ENCODE results near the gene ICE2. TPM values are rescaled to one million over a fixed set of nuclear protein-coding genes. Genes with fewer than 3 reads are reported as not detected.
A peak's percentile ranks its signal among the peaks of the same experiment; 100 is the strongest.

Gene ICE2
- total and polyA plus RNA-seq, 4 experiments from 2014 or later, result 46.5 to 68.4 (median 61.2) TPM

DNA sequence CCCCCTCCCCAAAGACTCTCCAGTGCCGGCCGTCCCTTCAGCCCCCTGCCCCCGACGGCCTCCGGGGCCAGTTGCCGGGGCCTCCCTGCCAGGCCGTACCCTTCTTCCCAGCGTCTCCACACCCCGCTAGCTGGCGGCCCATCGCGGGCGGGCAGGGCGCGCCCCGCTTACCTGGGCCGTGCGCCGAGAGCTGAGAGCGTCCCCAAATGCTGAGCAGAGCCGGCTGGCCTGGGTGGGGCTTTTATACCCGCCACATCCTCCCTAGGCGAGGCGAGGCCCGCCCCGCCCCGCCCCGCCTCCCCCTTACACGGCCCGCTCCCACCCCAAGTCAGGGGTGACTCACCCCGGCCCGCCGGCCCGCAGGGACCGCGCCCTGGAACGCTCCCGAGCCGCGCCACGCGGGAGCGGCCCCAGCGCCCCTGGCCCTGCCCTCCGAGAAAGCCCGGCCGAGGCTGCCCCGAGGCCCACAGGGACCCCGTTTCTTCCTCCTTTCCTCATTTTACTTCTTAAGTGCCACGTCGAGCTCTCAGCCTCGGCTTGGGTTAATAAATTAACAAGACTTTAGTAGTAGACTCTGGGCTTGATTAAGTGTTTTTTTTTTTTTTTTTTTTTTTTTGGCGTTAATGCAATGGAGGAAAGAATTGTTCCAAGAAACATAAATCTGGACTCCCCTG, 81.0 kb downstream of the ICE2 start, which contains the start of gene ANXA2:
Gene ANXA2, minus strand, starts transcription at position 215 of the 674 bp plus-strand sequence. CDS start 11,911 bp downstream, outside the sequence.
- intact Hi-C loops (cut with micrococcal nuclease), result loop anchor here (1.0 to 10.0 kb wide), 3 partner anchors 81 to 709 kb away; partner anchors contain the start of genes BNIP2 and ICE2
- Histone ChIP-seq H3K4me1 (ENCODE audit: insufficient read depth, low read length) (peaks cover 60% of the 10 kb centered on the region), H3K4me3 (ENCODE audit: low read length in 2 of 2) (peak within 1 kb of the TSS; percentile 59 to 86), H3K27ac (ENCODE audit: low read depth, low read length) (peak within 1 kb of the TSS; percentile 75), H3K27me3 (ENCODE audit: insufficient read depth, low read length) (no peaks in the 10 kb centered on the region), H3K9me3 (ENCODE audit: control insufficient read depth in 1 of 2, low read length in 2 of 2) (no peaks in the 10 kb centered on the region), H3K36me3 (ENCODE audit: insufficient read depth, low read length) (no peaks in the 10 kb centered on the region)
- CTCF ChIA-PET (ENCODE audit: partially characterized antibody), result interaction anchor here (0.7 to 1.3 kb wide), 4 partner anchors 12 to 141 kb away, joined by 3 to 4 read pairs (median 3); no protein-coding TSS in a partner anchor
- POLR2A ChIA-PET (ENCODE audit: partially characterized antibody), result interaction anchor here (0.6 to 3.7 kb wide), 54 partner anchors 9 to 1097 kb away, joined by 3 to 68 read pairs (median 4); partner anchors contain the start of genes BNIP2, GTF2A2 and ICE2
- peak; percentile 82 to 91 (median 83) for DNase-seq
- Mint-ChIP-seq H3K27ac (peak within 1 kb of the TSS; percentile 96 to 100 (median 98)), H3K4me3 (peak within 1 kb of the TSS; percentile 92 to 98 (median 94)), H3K4me1 (peaks cover 27 to 64% (median 49%) of the 10 kb centered on the region in 4 donors), H3K27me3 (peaks cover 0 to 7% of the 10 kb centered on the region in 2 donors), H3K36me3 (peaks cover 13 to 35% of the 10 kb centered on the region in 2 donors), H3K9me3 (peaks cover 0 to 11% (median 2%) of the 10 kb centered on the region in 8 donors)

DNA sequence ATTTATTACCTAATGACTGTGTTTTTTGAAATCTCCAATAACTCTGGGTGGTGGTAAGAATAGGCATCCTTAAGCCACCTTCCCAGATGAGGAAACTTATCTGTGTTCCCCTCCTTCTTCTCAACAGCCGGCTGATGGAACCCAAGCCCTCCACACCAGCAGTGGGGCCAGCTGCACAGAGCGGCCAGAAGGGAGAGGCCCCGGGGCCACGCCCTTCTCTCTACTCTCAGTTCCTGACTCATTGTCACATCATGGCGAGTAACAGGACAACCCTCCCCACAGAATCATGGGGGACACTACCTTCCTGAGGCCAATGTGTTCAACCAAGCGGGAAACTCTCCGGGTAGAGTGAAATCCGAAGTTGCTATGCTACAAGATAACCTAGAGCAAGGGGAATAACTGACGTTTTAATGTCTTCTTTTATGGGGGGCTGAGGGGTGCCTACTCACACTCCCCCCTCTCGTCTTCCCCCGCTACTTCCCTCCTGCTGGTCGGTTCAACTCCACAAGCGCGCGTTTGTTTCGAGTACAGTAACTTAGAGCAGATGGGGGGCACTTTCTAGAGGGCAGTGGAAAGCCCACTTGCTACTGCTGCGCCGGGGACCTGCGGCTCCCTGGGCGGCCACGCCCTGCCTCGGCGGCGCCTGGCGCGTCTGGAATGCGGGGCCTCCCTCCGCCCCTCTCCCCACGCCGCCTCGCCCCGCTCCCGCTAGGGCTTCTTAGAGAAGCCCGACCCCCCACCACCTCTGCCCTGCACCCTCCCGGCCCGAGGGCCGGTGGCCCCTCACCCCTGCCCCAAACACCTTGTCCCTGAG, 81.8 kb downstream of the ICE2 start:
- H3K27ac Mint-ChIP-seq, result peak overlapping the region; percentile 91 to 99 (median 96)
- Histone ChIP-seq H3K27ac (ENCODE audit: low read depth, low read length) (peak overlapping the region; percentile 75), H3K4me3 (ENCODE audit: low read length in 2 of 2) (peak overlapping the region; percentile 59 to 86), H3K36me3 (ENCODE audit: insufficient read depth, low read length) (no peaks in the 10 kb centered on the region), H3K4me1 (ENCODE audit: insufficient read depth, low read length) (peaks cover 68% of the 10 kb centered on the region), H3K27me3 (ENCODE audit: insufficient read depth, low read length) (no peaks in the 10 kb centered on the region), H3K9me3 (ENCODE audit: control insufficient read depth in 1 of 2, low read length in 2 of 2) (no peaks in the 10 kb centered on the region)
- intact Hi-C loops (cut with micrococcal nuclease), result loop anchor here (10.0 kb wide), 1 partner anchor 188 kb away; no protein-coding TSS in a partner anchor
- CTCF ChIA-PET (ENCODE audit: partially characterized antibody), result interaction anchor here (1.3 kb wide), 2 partner anchors 34 to 37 kb away, joined by 3 to 4 read pairs; no protein-coding TSS in a partner anchor
- DNase-seq, result peak; percentile 22 to 80 (median 32)
- POLR2A ChIA-PET (ENCODE audit: partially characterized antibody), result interaction anchor here (0.7 to 3.7 kb wide), 24 partner anchors 8 to 740 kb away, joined by 3 to 68 read pairs (median 4); partner anchors contain the start of genes BNIP2, GTF2A2 and ICE2
- peaks cover 0 to 7% of the 10 kb centered on the region in 2 donors for H3K27me3 Mint-ChIP-seq
- H3K36me3 Mint-ChIP-seq, result peaks cover 13 to 37% of the 10 kb centered on the region in 2 donors
- H3K4me3 Mint-ChIP-seq, result peak overlapping the region; percentile 91 to 98 (median 94)
- H3K9me3 Mint-ChIP-seq, result peaks cover 0 to 11% (median 2%) of the 10 kb centered on the region in 8 donors
- H3K4me1 Mint-ChIP-seq, result peaks cover 32 to 69% (median 54%) of the 10 kb centered on the region in 4 donors

DNA sequence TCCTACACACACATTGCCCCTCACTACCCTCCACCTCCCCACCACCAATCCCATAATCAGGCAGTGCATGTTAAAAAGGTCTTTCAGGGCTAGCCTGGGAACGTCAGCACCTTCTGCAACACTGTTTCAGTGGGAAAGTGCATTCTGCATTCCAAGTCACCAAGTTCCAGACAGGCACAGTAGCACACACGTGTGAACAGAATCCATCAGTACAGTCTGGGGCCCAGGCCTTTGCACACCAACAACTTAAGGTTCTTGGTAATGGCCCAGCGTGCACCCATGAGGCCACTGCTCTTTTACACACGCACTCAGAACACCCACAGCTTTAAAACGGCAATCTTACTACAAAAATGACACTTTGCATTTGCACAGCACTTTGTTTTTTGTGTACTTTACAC, 82.4 kb downstream of the ICE2 start:
- Mint-ChIP-seq H3K4me1 (peaks cover 37 to 75% (median 59%) of the 10 kb centered on the region in 4 donors), H3K36me3 (peaks cover 13 to 37% of the 10 kb centered on the region in 2 donors), H3K27ac (peak overlapping the region; percentile 5 to 99 (median 92)), H3K4me3 (peak overlapping the region; percentile 91 to 98 (median 94)), H3K9me3 (peaks cover 0 to 11% (median 2%) of the 10 kb centered on the region in 8 donors), H3K27me3 (peaks cover 0 to 7% of the 10 kb centered on the region in 2 donors)
- DNase-seq, result no peak
- peak overlapping the region; percentile 59 to 86 for H3K4me3 ChIP-seq (ENCODE audit: low read length in 2 of 2)
- no peaks in the 10 kb centered on the region for H3K36me3 ChIP-seq (ENCODE audit: insufficient read depth, low read length)
- peaks cover 74% of the 10 kb centered on the region for H3K4me1 ChIP-seq (ENCODE audit: insufficient read depth, low read length)
- H3K27ac ChIP-seq (ENCODE audit: low read depth, low read length), result peak overlapping the region; percentile 75
- POLR2A ChIA-PET (ENCODE audit: partially characterized antibody), result interaction anchor here (0.8 to 3.7 kb wide), 4 partner anchors 12 to 708 kb away, joined by 3 to 68 read pairs (median 4); no protein-coding TSS in a partner anchor
- no peaks in the 10 kb centered on the region for H3K27me3 ChIP-seq (ENCODE audit: insufficient read depth, low read length)
- CTCF ChIA-PET (ENCODE audit: partially characterized antibody), result no interaction called here
- no peaks in the 10 kb centered on the region for H3K9me3 ChIP-seq (ENCODE audit: control insufficient read depth in 1 of 2, low read length in 2 of 2)
- intact Hi-C loops (cut with micrococcal nuclease), result loop anchor here (10.0 kb wide), 1 partner anchor 188 kb away; no protein-coding TSS in a partner anchor

DNA sequence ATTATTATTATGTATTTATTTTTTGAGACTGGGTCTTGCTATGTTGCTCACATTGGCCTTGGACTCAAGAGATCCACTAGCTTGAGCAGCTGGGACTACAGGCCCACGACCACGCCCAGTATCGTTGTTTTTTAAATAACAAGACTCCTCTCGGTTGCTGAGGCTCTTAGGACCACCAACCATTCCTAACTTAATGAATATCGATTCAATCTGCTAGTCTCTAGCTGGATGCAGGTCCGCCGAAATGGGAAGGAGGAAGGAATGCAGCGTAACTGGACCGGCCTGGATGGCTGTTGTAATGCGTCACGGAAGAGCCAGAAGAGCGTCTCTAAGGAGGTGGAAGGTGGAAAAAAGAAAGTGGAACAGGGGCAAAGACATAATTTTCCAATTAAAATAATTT, 82.8 kb downstream of the ICE2 start:
- no peaks in the 10 kb centered on the region for H3K36me3 ChIP-seq (ENCODE audit: insufficient read depth, low read length)
- Mint-ChIP-seq H3K36me3 (peaks cover 13 to 37% of the 10 kb centered on the region in 2 donors), H3K4me1 (peaks cover 39 to 79% (median 62%) of the 10 kb centered on the region in 4 donors), H3K9me3 (peaks cover 0 to 11% (median 2%) of the 10 kb centered on the region in 8 donors), H3K27me3 (peaks cover 0 to 7% of the 10 kb centered on the region in 2 donors), H3K27ac (peak overlapping the region; percentile 5 to 99 (median 91)), H3K4me3 (peak overlapping the region; percentile 23 to 98 (median 92))
- POLR2A ChIA-PET (ENCODE audit: partially characterized antibody), result interaction anchor here (0.8 to 1.5 kb wide), 4 partner anchors 32 to 708 kb away, joined by 3 to 6 read pairs (median 3); no protein-coding TSS in a partner anchor
- no peaks in the 10 kb centered on the region for H3K9me3 ChIP-seq (ENCODE audit: control insufficient read depth in 1 of 2, low read length in 2 of 2)
- no peak for DNase-seq
- H3K4me3 ChIP-seq (ENCODE audit: low read length in 2 of 2), result peak overlapping the region in 1 of 2 donors; percentile 86
- peak overlapping the region; percentile 75 for H3K27ac ChIP-seq (ENCODE audit: low read depth, low read length)
- intact Hi-C loops (cut with micrococcal nuclease), result loop anchor here (10.0 kb wide), 1 partner anchor 189 kb away; no protein-coding TSS in a partner anchor
- peaks cover 78% of the 10 kb centered on the region for H3K4me1 ChIP-seq (ENCODE audit: insufficient read depth, low read length)
- H3K27me3 ChIP-seq (ENCODE audit: insufficient read depth, low read length), result no peaks in the 10 kb centered on the region
- CTCF ChIA-PET (ENCODE audit: partially characterized antibody), result no interaction called here

DNA sequence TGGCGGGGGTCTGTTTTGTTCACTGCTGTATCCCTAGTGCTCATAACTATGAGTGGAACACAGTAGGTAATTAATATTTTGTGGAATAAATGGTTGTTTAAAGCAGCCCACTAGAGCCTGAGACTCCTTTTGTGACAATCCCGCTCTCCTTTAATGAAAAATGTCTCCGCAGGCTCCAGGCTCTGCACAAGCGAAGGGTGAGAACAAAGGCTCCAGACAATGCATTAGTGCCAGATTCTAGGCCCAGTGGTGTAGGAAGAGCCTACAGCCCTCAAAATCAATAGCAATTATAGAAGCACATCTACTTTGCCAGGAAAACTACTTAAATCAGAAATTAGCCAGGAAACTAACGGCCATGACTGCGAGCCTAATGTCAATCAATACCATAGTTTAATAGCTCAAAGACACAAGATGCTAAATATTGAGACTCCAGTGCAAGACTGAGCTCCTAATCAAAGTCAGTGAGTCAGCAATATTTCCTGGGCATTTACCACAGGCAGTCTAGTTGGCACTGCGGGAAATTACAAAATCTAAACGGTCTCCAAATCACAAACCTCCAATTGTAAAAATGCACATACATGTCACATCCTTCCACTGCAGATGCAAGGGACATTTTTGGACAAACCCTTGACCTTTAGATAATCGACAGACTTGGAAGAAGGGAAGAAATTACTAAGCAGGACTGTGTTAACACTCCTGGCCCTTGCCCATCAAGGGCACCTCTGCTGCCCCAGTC, 83.5 kb downstream of the ICE2 start:
- Mint-ChIP-seq H3K4me1 (peaks cover 44 to 86% (median 68%) of the 10 kb centered on the region in 4 donors), H3K9me3 (peaks cover 0 to 11% (median 2%) of the 10 kb centered on the region in 8 donors), H3K27me3 (peaks cover 0 to 7% of the 10 kb centered on the region in 2 donors), H3K4me3 (peak overlapping the region in 7 of 8 donors; percentile 18 to 55 (median 28)), H3K36me3 (peaks cover 13 to 37% of the 10 kb centered on the region in 2 donors), H3K27ac (peak overlapping the region; percentile 28 to 99 (median 63))
- ChIA-PET CTCF (ENCODE audit: partially characterized antibody) (interaction anchor here (1.9 kb wide), 1 partner anchor 48 kb away, joined by 10 read pairs; no protein-coding TSS in a partner anchor), POLR2A (ENCODE audit: partially characterized antibody) (interaction anchor here (0.7 to 1.5 kb wide), 6 partner anchors 31 to 707 kb away, joined by 3 to 6 read pairs (median 3); no protein-coding TSS in a partner anchor)
- Histone ChIP-seq H3K4me1 (ENCODE audit: insufficient read depth, low read length) (peaks cover 85% of the 10 kb centered on the region), H3K9me3 (ENCODE audit: control insufficient read depth in 1 of 2, low read length in 2 of 2) (no peaks in the 10 kb centered on the region), H3K27ac (ENCODE audit: low read depth, low read length) (no peak overlapping the region), H3K27me3 (ENCODE audit: insufficient read depth, low read length) (no peaks in the 10 kb centered on the region), H3K36me3 (ENCODE audit: insufficient read depth, low read length) (no peaks in the 10 kb centered on the region), H3K4me3 (ENCODE audit: low read length in 2 of 2) (no peak overlapping the region)
- intact Hi-C loops (cut with micrococcal nuclease), result loop anchor here (2.0 to 10.0 kb wide), 2 partner anchors 13 to 189 kb away; no protein-coding TSS in a partner anchor
- DNase-seq, result no peak

DNA sequence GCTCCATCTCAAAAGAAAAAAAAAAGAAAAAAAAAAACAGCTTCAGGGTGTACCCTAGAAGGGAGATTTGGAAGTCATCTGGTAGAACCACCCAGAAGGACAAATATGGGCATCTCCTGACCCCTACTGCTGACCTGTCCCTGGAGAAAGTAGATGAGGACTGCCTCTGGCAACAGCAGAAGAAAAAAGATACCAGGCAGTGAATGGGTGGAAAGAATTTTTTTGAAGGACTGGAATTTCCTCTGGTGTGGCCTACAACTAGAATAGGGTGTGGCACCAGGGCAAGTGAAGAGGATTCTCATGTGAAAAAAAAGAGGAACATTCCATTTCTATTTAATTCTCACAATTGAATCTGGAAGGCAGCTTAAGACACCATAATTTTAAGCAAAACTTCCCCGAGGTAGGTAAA, 84.2 kb downstream of the ICE2 start:
- Mint-ChIP-seq H3K9me3 (peaks cover 0 to 11% (median 2%) of the 10 kb centered on the region in 8 donors), H3K27me3 (peaks cover 0 to 7% of the 10 kb centered on the region in 2 donors), H3K4me3 (peak overlapping the region in 3 of 8 donors; percentile 17 to 40 (median 18)), H3K4me1 (peaks cover 51 to 90% (median 76%) of the 10 kb centered on the region in 4 donors), H3K36me3 (peaks cover 13 to 37% of the 10 kb centered on the region in 2 donors), H3K27ac (peak overlapping the region in 6 of 7 donors; percentile 36 to 90 (median 76))
- intact Hi-C loops (cut with micrococcal nuclease), result loop anchor here (2.0 to 10.0 kb wide), 3 partner anchors 14 to 190 kb away; no protein-coding TSS in a partner anchor
- Histone ChIP-seq H3K9me3 (ENCODE audit: control insufficient read depth in 1 of 2, low read length in 2 of 2) (no peaks in the 10 kb centered on the region), H3K4me3 (ENCODE audit: low read length in 2 of 2) (no peak overlapping the region), H3K27ac (ENCODE audit: low read depth, low read length) (no peak overlapping the region), H3K36me3 (ENCODE audit: insufficient read depth, low read length) (no peaks in the 10 kb centered on the region), H3K4me1 (ENCODE audit: insufficient read depth, low read length) (peaks cover 92% of the 10 kb centered on the region), H3K27me3 (ENCODE audit: insufficient read depth, low read length) (no peaks in the 10 kb centered on the region)
- no peak for DNase-seq
- POLR2A ChIA-PET (ENCODE audit: partially characterized antibody), result interaction anchor here (0.7 to 1.1 kb wide), 2 partner anchors 32 to 85 kb away, joined by 3 to 4 read pairs; no protein-coding TSS in a partner anchor
- CTCF ChIA-PET (ENCODE audit: partially characterized antibody), result interaction anchor here (1.3 to 1.9 kb wide), 2 partner anchors 34 to 48 kb away, joined by 4 to 10 read pairs; no protein-coding TSS in a partner anchor
